GM23248 (cell line): ENCODE measurements around the gene PRXL2A.

Experiments
- EZH2 ChIP-seq: fragments of 200-600 bp; sonication (generic); IDR thresholded peaks from 2 replicates; pipeline ENCODE4 v1.6.1; 2018; ENCODE audit warnings: antibody characterized with exemption, mild to moderate bottlenecking; ENCODE audit not compliant: insufficient read depth, poor library complexity, severe bottlenecking
- EZH2phosphoT487 ChIP-seq: fragments of 200-600 bp; sonication (generic); IDR thresholded peaks from 2 replicates; pipeline ENCODE4 v1.6.1; 2018; ENCODE audit warnings: antibody characterized with exemption, moderate library complexity, mild to moderate bottlenecking, low read depth; ENCODE audit not compliant: insufficient read depth

- TF ChIP-seq EZH2 (no peak), EZH2phosphoT487 (no peak)
Observed at GRCh38 chr10:80466724-80467326, 58.5 kb downstream of the PRXL2A start.
